Activated T-cell treated with anti-CD3 and anti-CD28 coated beads for 1 hour (primary cell): ENCODE results near the gene MUC21.
"Not testable (repeated sequence)": the region's sequence is repeated elsewhere in the genome, so short reads cannot be mapped to it uniquely, and the experiment has no call there.

ENCODE experiments used
- DNase-seq: peaks from one replicate; pipeline ENCODE4 v3.0.0-alpha.2; 2020; ENCODE audit warnings: low read depth

The MUC21 gene

DNA sequence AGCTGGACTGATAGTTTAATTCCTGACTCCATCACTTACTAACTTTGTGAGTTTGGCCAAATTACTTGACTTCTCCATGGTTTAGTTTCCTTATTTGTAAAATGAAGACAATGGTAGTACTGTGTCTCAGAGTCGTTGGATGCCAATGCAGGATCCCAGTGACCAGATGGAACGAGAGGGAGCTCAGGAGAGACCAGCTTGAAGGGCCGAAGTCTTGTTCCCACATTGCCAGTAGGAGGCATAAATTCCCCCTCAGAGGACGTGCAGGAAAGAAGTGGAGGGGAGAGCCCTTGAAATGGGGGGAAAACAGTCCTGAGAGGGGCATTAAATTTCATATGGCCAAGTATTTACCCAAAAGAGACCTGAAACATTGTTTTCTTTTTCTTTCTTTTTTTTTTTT, 24.6 kb downstream of the MUC21 start:
- DNase-seq: no peak

DNA sequence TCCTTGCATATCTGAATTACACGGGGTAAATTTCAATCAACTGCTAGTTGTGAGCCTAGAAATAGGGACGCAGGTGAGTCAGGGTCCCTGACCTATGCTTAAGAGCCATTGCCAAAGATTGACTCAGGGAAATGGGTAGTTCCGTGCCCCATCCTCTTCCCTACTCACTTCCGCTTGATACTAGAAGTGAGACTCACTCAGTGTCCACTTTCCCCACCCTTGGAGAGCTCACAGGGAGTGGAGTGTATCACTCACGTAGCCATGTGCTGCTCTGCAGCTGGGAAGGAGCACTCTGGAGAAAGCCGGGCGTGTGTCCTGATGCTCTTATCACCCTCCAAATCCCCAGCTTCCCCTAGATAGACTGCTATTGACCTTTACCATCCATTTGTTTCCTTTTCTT, 26.2 kb downstream of the MUC21 start:
- no peak for DNase-seq

DNA sequence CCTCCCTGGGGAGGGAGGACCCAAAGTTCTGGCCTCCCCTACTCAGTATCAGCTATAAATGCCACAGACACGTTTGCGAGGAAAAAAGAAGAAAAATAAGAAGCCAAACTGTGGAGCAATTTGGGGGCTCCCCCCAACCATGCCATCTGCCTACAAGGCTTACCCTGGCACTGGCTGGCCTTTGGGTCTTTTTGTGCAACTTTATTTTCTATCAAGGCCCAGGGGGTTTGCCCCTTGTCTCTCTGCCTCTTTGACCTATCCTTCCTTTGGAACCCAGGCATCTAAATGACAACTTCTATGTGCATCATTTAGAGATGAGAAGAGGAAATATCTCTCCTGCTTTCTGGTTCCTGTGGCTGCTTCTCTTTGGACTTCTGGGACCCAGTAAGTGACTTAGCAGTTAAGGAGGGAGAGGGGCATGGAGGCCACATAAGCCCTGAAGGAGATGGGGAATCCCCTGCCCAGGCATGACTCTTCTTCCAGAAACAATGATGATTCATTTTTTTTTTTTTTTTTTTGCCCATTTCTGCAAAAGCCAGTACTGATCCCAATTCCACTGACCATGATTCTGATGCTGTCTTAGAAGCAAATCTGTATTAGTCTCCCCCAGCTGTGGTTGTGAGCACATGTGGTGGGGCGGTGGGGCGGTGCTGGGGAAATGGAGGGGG, 27.0 kb downstream of the MUC21 start, which contains the start of gene MUC22:
Gene MUC22 (plus strand): TSS at position 82 of the 668 bp plus-strand sequence. CDS start 233 bp downstream, at position 315.
- no peak for DNase-seq

- no peak for DNase-seq
These were observed 27.6 kb downstream of the MUC21 start for GRCh38 chr6:31011153-31011552.

- no peak for DNase-seq
These were observed 33.3 kb downstream of the MUC21 start for GRCh38 chr6:31016659-31017299.

DNA sequence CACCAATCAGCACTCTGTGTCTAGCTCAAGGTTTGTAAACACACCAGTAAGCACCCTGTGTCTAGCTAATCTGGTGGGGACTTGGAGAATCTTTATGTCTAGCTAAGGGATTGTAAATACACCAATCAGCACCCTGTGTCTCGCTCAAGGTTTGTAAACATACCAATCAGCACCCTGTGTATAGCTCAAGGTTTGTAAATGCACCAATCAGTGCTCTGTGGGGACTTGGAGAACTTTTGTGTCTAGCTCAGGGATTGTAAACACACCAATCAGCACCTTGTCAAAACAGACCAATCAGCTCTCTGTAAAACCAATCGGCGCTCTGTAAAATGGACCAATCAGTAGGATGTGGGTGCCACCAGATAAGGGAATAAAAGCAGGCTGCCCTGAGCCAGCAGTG, 33.9 kb downstream of the MUC21 start:
- DNase-seq: not testable (repeated sequence)

- DNase-seq: no peak
These were observed 36.5 kb downstream of the MUC21 start for GRCh38 chr6:31020057-31020456.

- not testable (repeated sequence) for DNase-seq
These were observed 37.2 kb downstream of the MUC21 start for GRCh38 chr6:31020631-31021255.

GRCh38 chr6:31021705-31022531, 38.4 kb downstream of the MUC21 start:
- DNase-seq: not testable (repeated sequence)

DNA sequence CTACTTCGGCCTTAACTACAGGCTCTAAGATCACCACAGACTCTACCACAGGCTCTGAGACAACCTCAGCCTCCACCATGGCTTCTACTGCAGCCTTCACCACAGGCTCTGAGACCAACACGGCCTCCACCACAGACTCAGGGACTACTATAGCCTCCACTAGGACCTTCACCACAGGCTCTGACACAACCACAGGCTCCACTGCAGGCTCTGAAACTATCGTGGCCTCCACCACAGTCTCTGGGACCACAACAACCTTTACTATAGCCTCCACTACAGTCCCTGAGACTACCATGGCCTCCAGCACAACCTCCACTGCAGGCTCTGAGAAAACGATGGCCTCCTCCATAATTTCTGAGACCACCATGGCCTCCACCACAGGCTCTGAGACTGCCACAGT, 42.1 kb downstream of the MUC21 start:
- DNase-seq: no peak

DNA sequence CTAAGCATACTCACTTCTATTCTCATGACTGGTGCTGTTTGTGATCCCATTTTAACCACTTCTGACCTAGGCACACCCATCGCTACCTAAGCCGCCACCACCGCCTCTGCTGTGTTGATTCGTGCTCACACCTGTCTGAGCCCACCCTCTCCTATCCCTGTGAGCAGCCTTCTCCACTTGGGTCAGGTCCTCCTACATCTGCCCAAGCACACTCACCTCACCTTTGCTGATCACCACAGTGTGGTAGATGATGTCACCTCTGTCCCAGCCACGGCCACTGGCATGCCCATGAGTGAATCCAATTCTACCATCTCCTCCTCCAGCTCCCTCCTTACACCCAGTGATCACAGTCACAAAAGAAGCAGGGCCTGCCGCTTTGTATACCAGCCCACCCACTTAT, 47.6 kb downstream of the MUC21 start:
- no peak for DNase-seq

- no peak for DNase-seq
These were observed 49.6 kb downstream of the MUC21 start for GRCh38 chr6:31033075-31033474.

GRCh38 chr6:31035862-31036497, 52.5 kb downstream of the MUC21 start:
- DNase-seq: no peak

DNA sequence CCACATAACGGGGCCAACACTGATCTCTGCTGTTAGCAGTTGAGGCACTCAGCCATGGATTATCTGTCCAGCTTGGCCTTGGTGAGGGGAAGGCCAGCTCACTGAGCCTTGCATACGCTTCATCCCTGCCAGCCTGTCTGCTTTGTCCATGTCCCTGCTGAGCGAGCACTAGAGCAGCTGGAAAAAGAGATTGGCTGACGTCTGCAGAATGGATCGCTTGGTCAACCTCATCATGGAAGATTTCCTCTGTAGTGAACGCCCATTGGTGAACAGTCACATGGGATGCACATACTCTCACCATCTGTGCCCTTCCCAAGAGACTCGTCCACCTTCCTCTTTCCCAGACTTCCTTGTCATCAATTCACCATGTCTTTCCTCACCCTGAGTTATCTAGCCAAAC, 53.7 kb downstream of the MUC21 start:
- no peak for DNase-seq

GRCh38 chr6:31037682-31038081, 54.2 kb downstream of the MUC21 start:
- DNase-seq: no peak

- no peak for DNase-seq
These were observed 55.0 kb downstream of the MUC21 start for GRCh38 chr6:31038559-31038958.
